MM.1S (cell line): ENCODE data around the gene DIS3L2.

Experiments
- DNase-seq: peaks from one replicate; pipeline ENCODE4 v3.0.0-alpha.2; 2015
- H2AFZ ChIP-seq: fragments of 300-600 bp; sonication (generic); 2 replicates; pipeline ENCODE4 v1.6.0; 2016; ENCODE audit warnings: antibody characterized with exemption, low read length
- H3F3A ChIP-seq: fragments of 300-600 bp; sonication (generic); 2 replicates; pipeline ENCODE4 v1.6.1; 2016; ENCODE audit warnings: mild to moderate bottlenecking, antibody characterized with exemption, low read length, moderate library complexity, mixed read lengths; ENCODE audit not compliant: insufficient read depth
- H3K27ac ChIP-seq: fragments of 300-600 bp; sonication (generic); 2 replicates; pipeline ENCODE4 v1.5.1; 2016; ENCODE audit warnings: mild to moderate bottlenecking, low read length
- H3K27me3 ChIP-seq: fragments of 300-600 bp; sonication (generic); replicated peaks from 2 replicates; pipeline ENCODE4 v1.6.0; 2016; ENCODE audit warnings: low read length; ENCODE audit not compliant: insufficient read depth
- H3K36me3 ChIP-seq: fragments of 300-600 bp; sonication (generic); replicated peaks from 2 replicates; pipeline ENCODE4 v1.6.1; 2016; ENCODE audit warnings: mild to moderate bottlenecking, low read length, mixed read lengths; ENCODE audit not compliant: insufficient read depth
- H3K4me1 ChIP-seq: fragments of 300-600 bp; sonication (generic); 2 replicates; pipeline ENCODE4 v1.6.1; 2016; ENCODE audit warnings: low read length, mixed read lengths
- H3K4me2 ChIP-seq: fragments of 300-600 bp; sonication (generic); 2 replicates; pipeline ENCODE4 v1.6.0; 2016; ENCODE audit warnings: low read depth, low read length
- H3K4me3 ChIP-seq: fragments of 300-600 bp; sonication (generic); 2 replicates; pipeline ENCODE4 v1.5.1; 2016; ENCODE audit warnings: low read length, mixed read lengths
- H3K79me2 ChIP-seq: fragments of 300-600 bp; sonication (generic); 2 replicates; pipeline ENCODE4 v1.6.1; 2016; ENCODE audit warnings: mixed run types, low read length, mixed read lengths
- H3K9ac ChIP-seq: fragments of 300-600 bp; sonication (generic); 2 replicates; pipeline ENCODE4 v1.6.1; 2016; ENCODE audit warnings: low read length, mixed read lengths
- H3K9me2 ChIP-seq: fragments of 300-600 bp; sonication (generic); replicated peaks from 2 replicates; pipeline ENCODE4 v1.6.1; 2016; ENCODE audit warnings: mild to moderate bottlenecking, low read length, mixed read lengths; ENCODE audit not compliant: insufficient read depth
- H3K9me3 ChIP-seq: fragments of 300-600 bp; sonication (generic); replicated peaks from 2 replicates; pipeline ENCODE4 v1.6.1; 2016; ENCODE audit warnings: mild to moderate bottlenecking, low read length, mixed read lengths; ENCODE audit not compliant: insufficient read depth
- H4K20me1 ChIP-seq: fragments of 300-600 bp; sonication (generic); 2 replicates; pipeline ENCODE4 v1.6.1; 2016; ENCODE audit warnings: mild to moderate bottlenecking, low read length, moderate library complexity, mixed read lengths; ENCODE audit not compliant: insufficient read depth
- EZH2 ChIP-seq: fragments of 300-600 bp; sonication (generic); optimal IDR thresholded peaks from 2 replicates; pipeline ENCODE3; 2017; ENCODE audit warnings: low read depth, mild to moderate bottlenecking, antibody characterized with exemption, low read length, mixed read lengths
- EZH2phosphoT487 ChIP-seq: fragments of 300-600 bp; sonication (generic); IDR thresholded peaks from 2 replicates; pipeline ENCODE4 v1.6.1; 2018; ENCODE audit warnings: antibody characterized with exemption, low read length
- TF ChIP-seq, protein P1 (sequence below): fragments of 300-600 bp; sonication (generic); IDR thresholded peaks from 2 replicates; pipeline ENCODE4 v1.5.1; 2016; ENCODE audit warnings: antibody characterized with exemption, low read length, mixed read lengths

DIS3L2 gene

DNA sequence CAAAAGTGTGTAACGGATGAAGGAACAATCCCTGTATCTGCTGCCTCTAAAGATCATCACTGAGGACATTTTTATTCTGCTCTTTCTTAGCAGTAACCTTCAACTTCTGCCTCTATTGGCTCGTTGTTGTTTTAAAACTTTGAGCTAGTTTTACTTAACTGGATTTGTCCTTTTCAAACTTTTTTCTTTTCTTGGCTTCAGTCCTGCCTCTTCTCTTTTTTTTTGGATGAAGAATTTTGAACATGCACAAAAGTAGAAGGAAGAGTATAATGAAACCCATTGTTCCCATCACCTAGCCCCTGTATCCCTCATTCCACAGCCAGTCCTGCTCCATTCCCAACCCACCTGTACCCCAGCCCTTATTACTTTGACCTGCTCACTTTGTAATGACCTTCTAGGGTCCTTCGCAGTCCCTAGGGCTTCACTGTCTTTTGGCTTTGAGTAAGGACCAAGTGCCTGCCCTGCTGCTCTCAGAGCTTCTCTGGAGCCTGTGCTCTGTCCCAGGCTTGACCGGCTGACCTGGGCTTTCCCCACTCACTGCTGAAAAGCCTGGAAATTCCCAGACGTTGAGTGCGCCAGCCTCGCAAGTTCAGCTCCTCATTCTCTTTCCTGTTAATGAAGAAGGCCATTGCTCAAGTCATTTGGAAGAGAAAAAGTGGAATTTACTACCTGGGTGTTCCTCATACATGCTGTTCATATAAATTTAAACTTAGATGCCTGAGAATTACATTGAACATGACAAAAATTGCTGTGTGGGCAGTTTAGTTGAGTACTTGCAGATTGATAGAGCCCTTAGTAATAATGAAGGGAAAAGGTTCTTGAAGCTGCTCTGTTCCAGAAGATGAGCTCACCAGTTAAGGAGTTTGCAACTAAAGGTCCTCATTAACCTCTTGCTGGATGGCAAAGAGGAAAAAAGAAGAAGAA is 267.7 kb downstream of the DIS3L2 start:
- H4K20me1 ChIP-seq: no peaks in the 10 kb centered on the region
- H3K9ac ChIP-seq: no peak overlapping the region
- TF ChIP-seq EZH2phosphoT487 (no peak), EZH2 (no peak)
- TF ChIP-seq, protein P1, sequence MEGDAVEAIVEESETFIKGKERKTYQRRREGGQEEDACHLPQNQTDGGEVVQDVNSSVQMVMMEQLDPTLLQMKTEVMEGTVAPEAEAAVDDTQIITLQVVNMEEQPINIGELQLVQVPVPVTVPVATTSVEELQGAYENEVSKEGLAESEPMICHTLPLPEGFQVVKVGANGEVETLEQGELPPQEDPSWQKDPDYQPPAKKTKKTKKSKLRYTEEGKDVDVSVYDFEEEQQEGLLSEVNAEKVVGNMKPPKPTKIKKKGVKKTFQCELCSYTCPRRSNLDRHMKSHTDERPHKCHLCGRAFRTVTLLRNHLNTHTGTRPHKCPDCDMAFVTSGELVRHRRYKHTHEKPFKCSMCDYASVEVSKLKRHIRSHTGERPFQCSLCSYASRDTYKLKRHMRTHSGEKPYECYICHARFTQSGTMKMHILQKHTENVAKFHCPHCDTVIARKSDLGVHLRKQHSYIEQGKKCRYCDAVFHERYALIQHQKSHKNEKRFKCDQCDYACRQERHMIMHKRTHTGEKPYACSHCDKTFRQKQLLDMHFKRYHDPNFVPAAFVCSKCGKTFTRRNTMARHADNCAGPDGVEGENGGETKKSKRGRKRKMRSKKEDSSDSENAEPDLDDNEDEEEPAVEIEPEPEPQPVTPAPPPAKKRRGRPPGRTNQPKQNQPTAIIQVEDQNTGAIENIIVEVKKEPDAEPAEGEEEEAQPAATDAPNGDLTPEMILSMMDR: no peak
- no peak for DNase-seq
- no peaks in the 10 kb centered on the region for H3K4me1 ChIP-seq
- no peaks in the 10 kb centered on the region for H3K79me2 ChIP-seq
- no peak overlapping the region for H3K4me2 ChIP-seq
- H2AFZ ChIP-seq: no peak overlapping the region
- H3K27ac ChIP-seq: no peak overlapping the region
- no peaks in the 10 kb centered on the region for H3K9me3 ChIP-seq
- H3K9me2 ChIP-seq: no peaks in the 10 kb centered on the region
- H3K4me3 ChIP-seq: no peak overlapping the region
- no peaks in the 10 kb centered on the region for H3F3A ChIP-seq
- no peaks in the 10 kb centered on the region for H3K27me3 ChIP-seq
- H3K36me3 ChIP-seq: no peaks in the 10 kb centered on the region

DNA sequence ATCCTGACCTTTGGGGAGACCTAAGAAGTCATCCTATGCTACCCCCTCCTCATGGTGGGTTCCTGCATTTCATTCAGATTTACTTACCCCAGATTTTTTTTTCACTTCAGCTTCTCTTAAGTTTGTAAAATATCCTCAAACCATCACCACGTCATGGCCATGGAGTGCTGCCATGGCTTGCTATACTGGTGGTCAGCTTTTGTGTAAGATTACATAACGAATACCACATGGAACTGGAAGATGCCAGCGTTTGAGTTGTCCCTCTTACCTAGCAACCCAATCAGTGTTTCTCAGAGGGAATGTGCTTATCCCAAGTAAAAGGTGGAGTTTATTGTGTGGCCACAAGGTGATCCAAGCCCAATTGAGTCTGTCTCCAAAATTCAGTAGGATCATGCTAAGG is 268.4 kb downstream of the DIS3L2 start:
- H3K9ac ChIP-seq: no peak overlapping the region
- no peaks in the 10 kb centered on the region for H3K9me3 ChIP-seq
- no peaks in the 10 kb centered on the region for H3F3A ChIP-seq
- no peaks in the 10 kb centered on the region for H3K27me3 ChIP-seq
- no peak overlapping the region for H2AFZ ChIP-seq
- H3K36me3 ChIP-seq: no peaks in the 10 kb centered on the region
- H3K27ac ChIP-seq: no peak overlapping the region
- DNase-seq: no peak
- H3K9me2 ChIP-seq: no peaks in the 10 kb centered on the region
- no peaks in the 10 kb centered on the region for H3K4me1 ChIP-seq
- H3K4me2 ChIP-seq: no peak overlapping the region
- no peak overlapping the region for H3K4me3 ChIP-seq
- TF ChIP-seq EZH2: no peak
- TF ChIP-seq, protein P1: no peak
- TF ChIP-seq EZH2phosphoT487: no peak
- H4K20me1 ChIP-seq: no peaks in the 10 kb centered on the region
- H3K79me2 ChIP-seq: no peaks in the 10 kb centered on the region

DNA sequence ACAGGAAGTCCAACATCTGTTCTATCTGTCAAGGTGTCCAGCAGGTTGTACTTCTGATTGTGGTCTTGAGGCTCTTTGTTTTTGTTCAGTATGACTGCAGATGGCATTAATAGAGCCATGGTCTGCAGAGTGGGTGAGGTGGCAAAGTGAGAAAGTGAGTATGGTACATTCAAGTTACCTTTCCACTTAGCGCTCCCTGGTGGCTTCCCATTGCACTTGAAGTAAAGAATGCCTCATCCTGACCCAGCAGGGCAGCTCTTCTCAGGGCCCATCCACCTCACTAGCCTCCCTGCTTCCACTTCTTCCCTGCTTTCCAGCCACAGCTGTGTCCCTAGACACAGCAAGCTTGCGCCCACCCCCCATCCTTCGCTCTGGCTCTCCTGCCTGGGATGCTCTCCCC is 269.0 kb downstream of the DIS3L2 start:
- Histone ChIP-seq H3K4me2 (no peak overlapping the region), H3K4me1 (no peaks in the 10 kb centered on the region), H3F3A (no peaks in the 10 kb centered on the region), H3K9ac (no peak overlapping the region), H3K27me3 (no peaks in the 10 kb centered on the region), H4K20me1 (no peaks in the 10 kb centered on the region), H3K9me2 (no peaks in the 10 kb centered on the region), H3K27ac (no peak overlapping the region), H3K4me3 (no peak overlapping the region), H2AFZ (no peak overlapping the region), H3K9me3 (no peaks in the 10 kb centered on the region), H3K79me2 (no peaks in the 10 kb centered on the region), H3K36me3 (no peaks in the 10 kb centered on the region)
- TF ChIP-seq, protein P1: peak; percentile 50
- no peak for TF ChIP-seq EZH2phosphoT487
- DNase-seq: peak; percentile 64
